GM11168 (cell line): ENCODE measurements around the gene IGFBP7.
"Not testable (repeated sequence)": the region's sequence is repeated elsewhere in the genome, so short reads cannot be mapped to it uniquely, and the experiment has no call there.

Source experiments
- in situ Hi-C: fragments of 300-500 bp; cut with MboI; formaldehyde crosslinking; loops from one replicate; pipeline ENCODE4 v1.12.0; 2022; ENCODE audit warnings: low sequenced_read_pairs; ENCODE audit not compliant: unreplicated experiment

Gene IGFBP7

GRCh38 chr4:57077550-57078343, 32.4 kb downstream of the IGFBP7 start:
- in situ Hi-C loops, result no loop called here

- in situ Hi-C loops, result no loop called here
Observed at GRCh38 chr4:57076646-57077045, 33.5 kb downstream of the IGFBP7 start.

DNA sequence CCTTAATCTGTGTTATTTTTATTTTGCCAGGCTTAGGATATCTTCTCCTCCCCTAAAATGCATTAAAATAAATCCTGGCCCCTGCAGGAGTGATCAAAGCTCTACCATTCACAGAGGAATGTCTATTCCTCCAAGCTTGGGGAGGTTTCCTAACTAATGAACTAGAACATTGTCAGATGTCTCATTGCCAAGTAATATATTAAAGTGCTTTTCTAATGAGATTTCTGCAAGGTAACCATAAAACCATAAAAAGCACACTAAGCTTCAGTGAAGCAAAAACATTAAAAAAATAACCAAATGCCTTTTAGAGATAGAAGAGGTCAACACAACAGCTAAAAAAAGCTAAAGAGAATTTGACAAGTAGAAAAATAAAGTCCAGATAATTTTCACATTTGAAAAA, 34.8 kb downstream of the IGFBP7 start:
- in situ Hi-C loops, result no loop called here

DNA sequence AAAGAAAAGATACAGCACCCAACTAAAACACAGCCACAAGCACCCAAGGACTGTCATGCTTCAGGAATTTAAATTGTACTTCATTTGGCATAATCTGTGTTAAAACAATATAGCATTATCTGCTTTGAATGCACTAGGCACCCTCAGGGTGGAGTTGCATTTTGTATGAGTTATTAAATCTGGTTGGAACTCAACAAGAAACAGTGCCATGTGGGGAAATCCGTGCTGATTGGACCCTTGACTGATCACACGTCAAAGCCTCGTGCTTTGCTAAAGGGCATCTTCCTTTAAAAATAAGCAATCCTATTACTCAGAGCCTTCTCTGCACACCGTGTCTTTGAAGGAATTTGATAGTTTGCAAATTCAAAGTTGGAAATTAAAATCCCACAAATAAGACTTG, 35.4 kb downstream of the IGFBP7 start:
- in situ Hi-C loops, result no loop called here

GRCh38 chr4:57073559-57073958, 36.6 kb downstream of the IGFBP7 start:
- in situ Hi-C loops, result no loop called here

GRCh38 chr4:57071326-57071725, 38.9 kb downstream of the IGFBP7 start:
- in situ Hi-C loops, result no loop called here

- in situ Hi-C loops, result no loop called here
Observed at GRCh38 chr4:57070461-57070860, 39.7 kb downstream of the IGFBP7 start.

DNA sequence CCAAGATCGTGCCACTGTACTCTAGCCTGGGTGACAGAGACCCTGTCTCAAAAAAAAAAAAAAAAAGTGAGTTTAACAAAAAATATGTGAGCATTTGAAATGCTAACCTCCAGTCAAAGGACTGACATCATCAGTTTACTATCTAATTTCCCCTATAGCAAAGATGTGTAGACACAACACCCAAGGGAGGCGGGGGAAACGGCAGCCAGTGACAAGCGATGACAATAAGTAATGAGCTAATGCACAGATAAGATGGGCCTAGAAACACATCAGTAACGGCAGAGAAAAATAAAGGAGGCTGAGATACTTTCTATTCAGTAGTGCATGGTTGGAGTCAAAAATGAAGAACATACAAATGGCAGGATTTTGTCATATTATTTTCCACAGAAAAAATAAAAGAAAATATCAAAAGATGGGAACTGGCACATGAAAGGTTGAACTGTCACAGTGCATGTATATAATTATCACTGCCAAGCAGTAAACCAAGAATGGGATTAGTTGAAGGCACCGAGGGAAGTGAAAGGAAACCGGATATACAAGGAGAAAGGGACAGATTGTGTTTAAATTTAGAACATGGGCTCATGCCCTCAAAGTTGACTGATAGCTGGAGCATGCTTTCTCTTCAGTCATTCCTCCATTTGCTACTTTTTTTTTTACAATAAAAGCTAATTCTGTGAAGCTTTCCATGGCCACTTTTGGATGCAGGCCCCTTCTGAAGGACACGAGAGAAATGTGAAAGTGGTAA, 41.8 kb downstream of the IGFBP7 start:
- in situ Hi-C loops, result no loop called here

DNA sequence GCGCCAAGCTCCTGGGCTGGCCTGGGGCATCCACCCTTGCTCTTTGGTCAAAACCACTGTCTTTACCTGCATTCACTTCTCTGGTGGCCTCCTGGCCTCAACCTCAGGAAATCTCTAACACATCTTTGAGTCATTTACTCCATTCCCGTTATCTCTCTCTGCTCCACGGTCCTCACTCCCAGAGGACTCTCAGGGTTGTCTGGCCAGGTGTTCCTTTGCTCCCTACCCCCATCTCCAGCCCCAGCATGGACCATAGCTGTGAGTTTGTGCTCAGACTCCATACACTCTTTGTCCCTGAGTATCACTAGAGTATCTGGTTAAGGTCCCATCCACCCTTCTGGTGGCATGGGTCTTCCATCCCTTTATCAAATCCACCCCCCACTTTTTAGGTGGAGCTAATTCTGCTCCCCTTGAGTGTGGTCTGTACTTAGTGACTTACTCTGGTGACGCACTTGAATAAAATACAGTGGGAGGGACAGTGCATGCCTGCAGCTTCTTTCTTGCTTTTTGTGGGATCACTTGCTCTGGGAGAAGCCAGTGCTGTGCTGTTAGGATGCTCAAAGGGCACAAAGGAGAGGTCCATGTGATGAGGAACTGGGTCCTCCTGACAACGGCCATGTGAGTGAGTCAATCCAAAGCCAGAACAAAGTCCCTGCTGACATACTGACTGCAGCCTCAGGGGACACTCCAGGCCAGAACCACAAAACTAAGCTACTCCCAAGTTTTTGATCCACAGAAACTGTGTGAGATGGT, 44.3 kb downstream of the IGFBP7 start:
- in situ Hi-C loops, result no loop called here

DNA sequence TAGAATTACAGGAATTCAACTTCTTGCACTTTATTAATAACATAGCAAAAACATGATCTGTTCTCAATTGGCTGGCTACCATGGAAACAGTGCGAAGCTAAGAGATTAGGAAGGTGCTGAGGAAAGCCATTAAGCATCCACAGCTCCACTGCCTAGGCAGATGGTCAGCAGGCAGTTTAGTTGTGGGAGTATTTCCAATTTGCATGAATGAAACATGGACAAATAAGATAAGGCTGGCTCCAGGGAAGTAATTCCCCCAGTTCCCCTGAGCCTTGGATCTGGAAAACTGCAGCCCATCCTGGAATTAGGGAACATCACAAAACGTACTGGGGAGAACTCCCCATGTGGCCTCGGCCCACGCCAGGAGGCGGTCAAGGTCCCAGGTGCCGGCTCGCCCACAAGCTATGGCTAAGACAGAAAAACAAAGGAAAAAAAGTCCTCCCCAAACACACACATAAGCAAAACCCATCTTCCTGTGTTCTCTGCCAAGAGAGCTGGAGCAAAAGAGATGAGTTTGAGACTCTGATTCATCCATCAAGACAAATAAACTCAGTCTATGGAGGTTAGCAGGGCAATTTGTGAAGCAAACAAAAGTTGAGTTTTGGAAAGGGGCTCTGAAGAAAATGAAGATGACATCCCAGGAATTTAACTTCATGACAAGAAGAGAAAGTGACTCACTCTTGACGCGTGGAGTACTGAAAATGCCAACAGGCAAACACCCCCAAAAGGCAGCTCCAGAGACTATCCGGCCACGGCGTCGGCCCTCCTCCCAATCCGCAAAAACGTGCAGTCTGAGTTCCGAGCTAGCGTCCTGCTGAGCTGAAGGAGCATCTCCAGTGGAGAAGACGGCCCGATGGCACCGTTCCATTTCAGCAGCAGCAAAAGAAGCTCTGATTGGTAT, 45.1 kb downstream of the IGFBP7 start:
- in situ Hi-C loops, result no loop called here

DNA sequence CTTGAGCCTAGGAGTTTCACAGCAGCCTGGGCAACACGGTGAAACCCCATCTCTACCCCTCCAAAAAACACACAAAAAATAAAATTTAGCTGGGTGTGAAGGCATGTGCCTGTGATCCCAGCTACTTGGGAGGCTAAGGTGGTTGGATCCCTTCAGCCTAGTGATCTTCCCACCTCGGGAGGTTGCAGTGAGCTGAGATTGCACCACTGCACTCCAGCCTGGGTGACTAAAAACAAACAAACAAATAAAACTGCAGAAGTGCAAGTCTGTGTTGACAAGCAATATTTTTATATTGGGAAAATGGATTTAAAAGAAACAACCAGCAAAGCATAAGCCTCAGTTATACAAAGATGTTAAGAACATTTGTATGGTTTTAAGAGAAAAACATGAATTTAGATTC, 46.1 kb downstream of the IGFBP7 start:
- in situ Hi-C loops, result no loop called here

DNA sequence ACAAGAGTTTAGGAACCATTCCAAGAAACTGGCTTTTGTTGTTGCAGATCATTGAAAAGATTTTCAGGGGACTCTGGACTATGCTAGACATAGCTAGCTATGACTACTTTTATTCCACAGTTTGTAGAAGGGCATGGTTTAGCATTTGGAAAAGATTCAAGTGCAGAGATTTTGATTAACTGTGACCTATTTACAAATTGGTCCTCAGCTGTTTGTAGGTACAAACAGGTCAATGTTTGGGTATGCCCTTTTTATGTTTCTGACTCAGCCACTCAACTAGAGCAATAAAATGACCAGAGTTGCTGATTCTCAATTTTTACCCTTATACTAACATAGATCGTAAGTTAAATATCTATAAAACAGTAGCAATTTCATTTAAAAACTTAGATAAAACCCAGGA, 46.7 kb downstream of the IGFBP7 start:
- in situ Hi-C loops, result no loop called here

DNA sequence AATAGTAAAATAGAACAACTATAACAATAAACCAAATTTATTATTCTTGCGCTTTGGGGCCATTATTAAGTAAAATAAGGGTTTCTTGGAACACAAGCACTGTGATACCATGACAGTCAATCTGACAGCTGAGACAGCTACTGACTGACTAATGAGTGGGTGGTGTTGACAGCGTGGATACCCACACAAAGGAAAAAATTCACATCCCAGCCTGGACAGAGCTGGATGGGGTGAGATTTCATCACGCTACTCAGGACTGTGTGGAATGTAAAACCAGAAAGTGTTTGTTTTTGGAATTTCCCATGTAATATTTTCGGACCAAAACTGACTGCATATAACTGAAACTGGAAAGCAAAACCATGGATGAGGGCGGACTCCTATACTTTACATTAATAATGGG, 48.8 kb downstream of the IGFBP7 start:
- in situ Hi-C loops, result no loop called here

GRCh38 chr4:57060717-57061067, 49.5 kb downstream of the IGFBP7 start:
- in situ Hi-C loops, result not testable (repeated sequence)

DNA sequence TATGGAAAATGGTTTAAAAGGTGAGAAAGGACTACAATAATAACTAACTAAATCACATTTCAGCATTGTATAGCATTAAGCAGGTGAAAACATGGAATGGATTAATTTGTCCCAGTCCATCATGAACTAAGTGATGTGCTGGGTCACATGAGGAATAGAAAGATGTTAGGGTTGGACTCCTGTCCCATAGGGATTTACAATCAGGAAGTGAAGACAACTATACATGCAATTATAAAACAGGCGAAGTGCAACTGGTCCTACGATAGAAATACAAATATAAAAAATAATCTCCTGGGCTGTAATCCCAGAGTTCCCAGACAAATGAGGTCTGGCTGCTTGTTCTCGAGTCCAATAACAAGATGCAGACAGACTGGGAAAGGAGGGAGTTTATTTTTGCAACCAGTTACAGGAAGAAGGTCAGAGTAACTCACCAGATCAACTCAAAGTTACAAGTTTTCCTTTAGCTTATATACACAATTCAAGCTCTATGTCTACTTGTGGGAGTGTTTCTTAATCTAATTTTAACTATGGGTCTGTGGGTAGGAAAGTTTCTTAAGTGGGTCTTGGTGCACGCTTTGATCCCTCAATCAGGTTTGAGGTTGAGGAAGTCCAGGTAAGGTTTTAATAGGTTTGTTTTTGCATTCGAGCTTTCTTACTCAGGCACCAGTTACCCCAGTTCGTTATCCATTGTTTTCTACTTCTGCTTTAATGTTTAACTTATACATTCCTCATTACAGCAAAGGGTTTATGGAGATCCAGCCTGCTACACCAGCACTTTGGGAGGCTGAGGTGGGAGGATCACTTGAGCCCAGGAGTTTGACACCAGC, 50.1 kb downstream of the IGFBP7 start:
- in situ Hi-C loops, result no loop called here

GRCh38 chr4:57055886-57056285, 54.3 kb downstream of the IGFBP7 start:
- in situ Hi-C loops, result no loop called here

- in situ Hi-C loops, result no loop called here
Observed at GRCh38 chr4:57053508-57053907, 56.7 kb downstream of the IGFBP7 start.

DNA sequence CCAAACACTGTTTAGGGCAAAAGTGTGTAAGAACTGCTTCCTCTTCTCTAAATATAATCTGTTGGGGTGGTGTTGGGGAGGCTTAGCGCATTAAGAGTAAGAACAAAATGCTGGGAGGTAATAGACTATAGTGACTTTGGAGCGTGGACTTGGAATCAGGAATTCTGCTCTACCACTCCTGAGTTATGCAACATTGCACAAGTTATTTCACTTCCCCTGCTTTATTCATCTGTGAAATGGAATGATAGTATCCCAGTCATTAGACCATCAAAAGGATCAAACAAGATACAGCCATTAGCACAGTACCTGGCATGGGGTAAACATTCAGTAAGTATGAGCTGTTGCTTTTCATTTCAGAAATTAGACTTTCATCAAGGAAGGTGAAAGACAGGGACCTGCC, 58.7 kb downstream of the IGFBP7 start:
- in situ Hi-C loops, result no loop called here

DNA sequence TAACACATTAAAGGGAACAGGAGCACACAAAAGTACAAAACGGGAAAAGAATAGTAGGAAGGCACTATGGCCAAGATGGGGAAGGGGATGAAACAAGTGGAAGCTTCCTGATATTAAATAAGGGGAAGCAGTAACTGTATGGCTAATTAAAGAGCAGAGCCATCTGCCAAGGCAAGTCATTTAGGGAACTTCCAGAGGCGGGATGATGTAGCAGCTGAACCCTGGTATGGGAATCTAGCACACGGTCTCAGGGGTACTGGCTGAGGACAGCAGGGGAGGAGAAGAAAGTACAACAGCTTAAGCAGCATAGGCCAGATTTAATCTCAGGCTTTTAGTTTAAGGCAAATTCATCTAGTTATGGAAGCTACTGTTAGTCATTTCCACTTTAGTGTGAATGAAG, 59.1 kb downstream of the IGFBP7 start:
- in situ Hi-C loops, result no loop called here
